NCI-H2196 (cell line): ENCODE data around the gene PDP2.
"Not testable (repeated sequence)": the region's sequence is repeated elsewhere in the genome, so short reads cannot be mapped to it uniquely, and the experiment has no call there.

ENCODE experiments used
- DNase-seq: peaks from one replicate; lab custom pipeline; 2025; ENCODE audit not compliant: unreplicated experiment; lab: John Stamatoyannopoulos, UW

The PDP2 gene

DNA sequence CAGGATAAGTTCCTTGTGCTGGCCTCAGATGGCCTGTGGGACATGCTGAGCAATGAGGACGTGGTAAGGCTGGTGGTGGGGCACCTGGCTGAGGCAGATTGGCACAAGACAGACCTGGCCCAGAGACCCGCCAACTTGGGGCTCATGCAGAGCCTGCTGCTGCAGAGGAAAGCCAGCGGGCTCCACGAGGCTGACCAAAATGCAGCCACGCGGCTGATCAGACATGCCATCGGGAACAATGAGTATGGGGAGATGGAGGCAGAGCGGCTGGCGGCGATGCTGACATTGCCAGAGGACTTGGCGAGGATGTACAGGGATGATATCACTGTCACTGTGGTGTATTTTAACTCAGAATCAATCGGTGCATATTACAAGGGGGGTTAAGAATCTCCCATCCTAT is 5.2 kb downstream of the PDP2 start:
- no peak for DNase-seq

DNA sequence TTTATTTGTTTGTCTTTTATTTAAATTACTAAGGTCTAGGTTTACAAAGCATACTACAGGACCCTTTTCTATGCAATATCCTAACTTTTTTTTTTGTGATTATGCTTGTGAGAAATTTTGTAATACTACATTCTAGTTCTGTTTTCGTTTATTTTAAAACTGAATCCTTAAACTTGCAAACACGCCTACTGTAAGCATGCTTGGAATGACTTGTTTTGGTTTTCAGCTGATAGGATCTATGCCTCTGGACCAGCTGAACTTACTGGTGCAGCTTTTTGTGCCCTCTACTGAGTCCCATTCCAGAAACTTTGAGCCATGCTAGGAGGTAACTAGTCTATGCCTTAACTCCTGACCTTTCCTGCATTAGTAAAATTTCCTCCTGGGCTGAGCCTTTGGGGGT is 6.0 kb downstream of the PDP2 start:
- no peak for DNase-seq

DNA sequence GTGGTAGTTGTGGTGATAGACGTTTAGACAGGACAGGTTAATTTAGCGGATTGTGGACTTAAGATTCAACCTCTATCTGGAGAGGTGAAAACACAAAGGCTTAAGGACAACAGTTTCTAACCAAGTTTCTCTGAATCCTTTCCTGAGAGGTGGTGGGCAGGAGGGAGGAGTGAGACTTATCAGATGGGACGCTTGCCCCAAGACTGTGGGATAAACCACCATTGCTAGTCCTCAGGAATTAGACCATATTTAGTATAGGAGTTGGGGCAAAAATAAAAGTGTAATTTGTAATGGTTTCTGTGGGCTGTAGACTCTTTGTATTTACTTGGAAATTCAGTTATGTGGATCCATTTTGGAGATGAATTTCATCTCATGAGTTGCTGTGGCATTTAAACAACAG is 6.6 kb downstream of the PDP2 start:
- DNase-seq, result no peak

DNA sequence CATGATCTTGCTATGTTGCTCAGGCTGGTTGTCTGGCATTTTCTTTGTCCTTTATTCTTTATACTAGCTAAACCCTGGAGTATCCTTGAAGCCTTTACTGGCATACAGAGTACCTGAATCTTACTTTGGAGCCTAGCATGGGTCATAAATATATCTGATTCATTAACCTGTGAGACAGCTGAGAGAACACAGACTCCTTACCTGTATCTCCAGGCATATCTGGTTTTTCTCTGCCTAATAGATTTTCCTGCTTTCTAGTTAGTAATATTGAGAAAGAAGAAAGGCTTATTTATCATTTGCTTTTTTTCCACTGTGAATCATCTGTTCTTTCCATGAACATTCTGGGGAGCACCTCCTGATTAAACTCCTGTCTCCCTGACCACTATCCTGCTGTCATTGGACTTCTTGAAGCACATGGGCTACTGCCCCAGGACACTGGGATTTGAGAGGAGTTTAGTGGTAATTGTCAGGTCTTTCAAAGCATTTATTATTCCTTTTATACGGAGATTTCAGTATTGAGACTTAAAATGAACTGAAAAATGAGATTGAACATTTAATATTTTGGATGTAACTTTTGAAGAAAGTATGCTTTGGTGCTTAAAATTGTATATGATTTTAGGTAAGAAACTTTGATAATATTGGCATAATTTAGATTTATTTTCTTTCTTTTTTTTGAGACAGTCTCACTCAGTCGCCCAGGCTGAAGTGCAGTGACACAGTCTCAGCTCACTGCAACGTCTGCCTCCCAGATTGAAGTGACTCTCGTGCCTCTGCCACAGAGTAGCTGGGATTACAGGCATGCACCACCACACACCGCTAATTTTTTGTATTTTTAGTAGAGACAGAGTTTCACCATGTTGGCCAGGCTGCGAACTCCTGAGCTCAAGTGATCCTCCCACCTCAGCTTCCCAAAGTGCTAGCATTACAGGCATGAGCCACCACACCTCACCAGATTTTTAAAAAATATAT is 8.6 kb downstream of the PDP2 start:
- DNase-seq, result no peak

DNA sequence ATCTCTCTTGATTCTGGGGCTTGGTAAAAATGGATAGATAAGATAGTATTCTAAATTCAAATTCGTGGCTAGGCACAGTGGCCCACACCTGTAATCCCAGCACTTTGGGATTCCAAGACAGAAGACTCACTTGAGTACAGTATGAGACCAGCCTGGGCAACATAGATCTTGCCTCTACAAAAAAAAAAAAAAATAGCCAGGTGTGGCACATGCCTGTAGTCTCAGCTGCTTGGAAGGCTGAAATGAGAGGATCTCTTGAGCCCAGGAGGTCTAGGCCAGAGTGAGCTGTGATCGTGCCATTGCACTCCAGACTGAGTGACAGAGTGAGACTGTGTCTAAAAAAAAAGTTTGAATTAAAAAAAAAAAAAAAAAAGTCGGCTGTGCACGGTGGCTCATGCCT is 9.3 kb downstream of the PDP2 start:
- DNase-seq, result no peak

DNA sequence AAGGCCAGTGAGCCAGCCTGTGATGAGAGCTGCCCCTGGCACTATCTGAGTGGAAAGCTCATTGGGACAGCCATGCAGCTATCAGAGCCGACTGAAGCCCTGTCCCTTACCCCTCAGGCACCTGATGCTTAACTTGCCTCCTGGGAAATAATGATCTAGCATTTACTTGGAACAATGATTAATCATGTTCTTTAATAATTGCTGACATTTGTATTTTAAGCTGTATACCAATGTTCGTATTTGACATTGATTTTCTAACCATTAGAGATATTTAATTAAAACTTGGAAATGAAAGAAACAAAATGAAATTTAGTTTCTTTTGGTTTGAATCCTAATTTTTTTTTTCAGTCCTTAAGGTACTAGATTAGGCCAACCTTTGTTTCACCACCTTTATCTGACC is 10.5 kb downstream of the PDP2 start:
- DNase-seq, result no peak

DNA sequence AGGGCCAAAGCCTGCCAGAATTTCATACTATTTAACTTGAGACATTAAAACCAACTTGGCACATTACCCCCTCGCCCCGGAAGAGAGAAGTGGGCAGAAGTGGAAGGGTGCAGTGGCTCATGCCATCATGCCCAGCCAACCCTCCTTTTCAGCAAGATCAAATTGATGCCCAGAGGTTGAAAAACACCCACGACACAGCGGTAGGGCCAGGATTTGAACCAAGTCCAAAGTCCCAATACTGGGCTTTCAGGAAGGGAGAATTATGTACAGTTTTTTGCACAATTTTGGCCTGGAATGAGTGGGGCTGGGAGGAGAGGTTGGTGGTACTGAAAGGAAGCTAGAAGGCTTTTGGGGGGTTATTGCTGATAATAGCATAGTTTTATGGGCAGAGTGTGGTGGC is 11.0 kb downstream of the PDP2 start:
- DNase-seq, result no peak

DNA sequence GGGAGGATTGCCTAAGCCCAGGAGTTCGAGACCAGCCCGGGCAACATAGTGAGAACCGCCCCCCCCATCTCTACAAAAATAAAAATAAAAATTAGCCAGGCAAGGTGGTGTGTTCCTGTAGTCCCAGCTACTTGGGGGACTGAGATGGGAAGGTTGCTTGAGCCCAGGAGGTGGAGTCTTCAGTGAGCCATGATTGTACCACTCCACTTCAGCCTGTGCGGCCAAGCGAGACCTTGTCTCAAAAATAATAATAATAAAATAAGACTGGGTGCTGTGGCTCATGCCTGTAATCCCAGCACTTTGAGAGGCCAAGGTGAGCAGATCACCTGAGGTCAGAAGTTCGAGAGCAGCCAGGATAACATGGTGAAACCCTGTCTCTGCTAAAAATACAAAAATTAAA is 11.5 kb downstream of the PDP2 start:
- DNase-seq, result no peak

DNA sequence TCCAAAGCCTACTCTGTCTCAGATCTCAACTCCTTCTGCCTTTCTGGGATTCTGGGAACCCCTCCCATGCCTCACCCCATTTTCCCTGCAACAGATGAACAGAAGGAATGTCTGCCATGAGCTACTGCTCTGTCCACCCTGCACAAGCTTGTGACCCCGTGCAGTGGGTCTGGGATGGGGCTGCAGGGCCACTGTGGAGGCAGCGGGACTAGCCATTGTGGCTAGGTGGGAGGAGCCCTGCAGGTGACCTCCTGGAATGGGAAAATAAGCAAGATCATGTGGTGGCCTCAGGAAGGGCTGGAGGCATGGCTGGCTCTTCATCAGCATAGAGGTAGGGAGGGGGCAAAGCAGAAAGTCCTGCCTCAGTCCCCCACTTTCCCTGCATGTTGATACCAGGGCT is 13.7 kb downstream of the PDP2 start:
- DNase-seq, result no peak

DNA sequence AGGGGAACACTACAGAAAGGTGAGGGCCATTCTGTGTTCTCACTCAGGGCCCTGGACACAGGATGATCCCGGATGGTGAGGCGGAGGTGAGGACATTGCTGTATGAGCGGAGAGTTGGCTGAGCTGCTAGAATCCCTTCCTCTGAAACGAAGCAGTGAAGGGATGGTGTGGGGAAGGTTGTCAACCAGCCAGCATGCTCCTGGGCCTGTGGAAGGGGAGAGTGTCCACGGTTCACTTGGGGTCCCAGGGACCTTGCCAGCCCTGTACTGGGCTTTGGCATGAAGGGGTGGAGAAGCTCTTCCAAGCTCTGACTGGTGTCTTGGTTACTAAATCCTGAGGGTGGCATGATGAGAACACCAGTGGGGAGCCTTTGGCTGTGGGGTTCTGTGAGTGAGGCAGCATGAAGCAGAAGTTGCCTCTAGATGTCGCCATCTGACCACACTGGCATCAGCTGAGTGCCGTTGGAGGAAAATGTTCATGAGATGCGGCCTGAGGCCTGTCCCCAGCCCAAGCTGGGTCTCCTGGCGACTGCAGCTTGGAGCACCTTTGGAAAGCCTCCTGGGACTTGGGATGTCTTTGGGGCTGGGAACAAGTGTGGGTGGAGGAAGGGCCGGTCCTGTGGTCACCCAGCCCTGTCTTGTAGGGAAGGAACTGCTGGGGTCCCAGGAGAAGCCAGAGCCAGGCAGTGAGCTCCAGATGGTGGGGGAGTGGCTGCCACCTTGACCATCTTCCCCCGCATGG is 14.8 kb downstream of the PDP2 start:
- peak; percentile 62 for DNase-seq

DNA sequence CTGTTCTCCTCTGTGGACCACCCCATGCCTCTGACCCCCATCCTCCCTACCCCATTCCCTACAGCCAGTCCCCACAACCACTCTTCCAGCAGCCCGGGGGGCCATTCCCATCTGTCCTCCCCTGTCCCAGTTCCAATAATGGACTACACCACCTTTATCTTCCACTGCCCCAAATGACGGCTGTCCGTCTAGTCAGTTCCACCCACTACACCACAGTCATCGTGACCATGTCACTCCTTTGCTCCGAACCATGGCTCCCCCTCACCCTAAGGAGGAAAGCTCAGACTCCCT is 15.3 kb downstream of the PDP2 start:
- no peak for DNase-seq

DNA sequence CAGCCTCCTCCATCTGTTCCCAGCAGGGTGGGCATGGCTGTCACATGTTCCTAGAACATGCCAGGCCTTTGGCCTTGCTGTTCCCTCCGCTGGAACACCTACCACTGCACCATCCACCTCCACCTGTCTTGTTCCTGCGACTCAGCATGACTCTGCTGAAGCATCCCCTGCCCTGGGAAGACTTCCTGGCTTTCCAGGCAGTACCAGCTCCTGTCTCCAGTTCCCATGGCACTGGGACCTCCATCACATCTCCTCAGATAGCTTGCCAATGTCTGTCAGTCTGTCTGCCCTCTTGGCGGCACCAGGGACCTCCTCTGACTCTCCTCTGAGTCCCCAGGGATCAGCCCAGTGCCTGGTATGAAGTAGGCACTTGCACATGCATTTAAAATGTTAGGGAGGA is 15.7 kb downstream of the PDP2 start:
- DNase-seq, result no peak

DNA sequence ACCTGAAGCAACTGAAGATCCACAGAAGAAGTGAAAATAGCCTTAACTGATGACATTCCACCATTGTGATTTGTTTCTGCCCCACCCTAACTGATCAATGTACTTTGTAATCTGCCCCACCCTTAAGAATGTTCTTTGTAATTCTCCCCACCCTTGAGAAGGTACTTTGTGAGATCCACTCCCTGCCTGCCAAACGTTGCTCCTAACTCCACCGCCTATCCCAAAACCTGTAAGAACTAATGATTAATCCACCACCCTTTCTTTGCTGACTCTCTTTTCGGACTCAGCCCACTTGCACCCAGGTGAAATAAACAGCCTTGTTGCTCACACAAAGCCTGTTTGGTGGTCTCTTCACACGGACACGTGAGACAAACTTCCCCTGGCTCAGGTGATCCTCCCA is 16.4 kb downstream of the PDP2 start:
- not testable (repeated sequence) for DNase-seq

DNA sequence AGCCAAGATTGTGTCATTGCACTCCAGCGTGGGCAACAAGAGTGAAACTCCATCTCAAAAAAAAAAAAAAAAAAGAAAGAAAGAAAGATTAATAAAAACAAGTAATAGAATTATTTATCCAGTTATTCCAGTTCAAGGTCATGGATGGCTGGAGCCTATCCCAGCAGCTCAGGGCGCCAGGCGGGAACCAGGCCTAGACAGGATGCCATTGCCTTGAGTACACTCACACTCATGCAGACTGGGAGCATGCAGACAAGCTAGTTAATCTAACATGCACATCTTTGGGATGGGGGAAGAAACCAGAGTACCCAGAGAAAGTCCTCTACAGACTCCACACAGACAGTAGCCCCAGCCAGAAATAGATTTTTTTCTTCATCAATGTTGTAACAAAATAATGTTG is 17.9 kb downstream of the PDP2 start:
- no peak for DNase-seq

DNA sequence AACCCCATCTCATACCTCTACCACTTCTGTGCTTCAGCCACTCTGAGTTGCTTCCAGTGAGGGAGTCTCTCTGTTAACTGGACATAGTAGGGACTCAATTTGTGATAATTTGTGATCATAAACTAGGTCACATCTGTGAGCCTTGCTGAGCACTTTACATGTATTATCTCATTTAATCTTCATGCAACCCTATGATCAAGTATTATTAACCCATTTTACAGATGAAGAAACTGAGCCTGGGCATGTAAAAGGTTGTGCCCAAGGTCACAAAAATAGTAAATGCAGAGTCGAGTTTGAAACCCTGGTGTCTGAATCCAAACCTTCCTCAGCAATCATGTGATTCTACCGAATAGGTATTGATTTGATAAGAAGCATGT is 18.6 kb downstream of the PDP2 start:
- DNase-seq, result no peak

DNA sequence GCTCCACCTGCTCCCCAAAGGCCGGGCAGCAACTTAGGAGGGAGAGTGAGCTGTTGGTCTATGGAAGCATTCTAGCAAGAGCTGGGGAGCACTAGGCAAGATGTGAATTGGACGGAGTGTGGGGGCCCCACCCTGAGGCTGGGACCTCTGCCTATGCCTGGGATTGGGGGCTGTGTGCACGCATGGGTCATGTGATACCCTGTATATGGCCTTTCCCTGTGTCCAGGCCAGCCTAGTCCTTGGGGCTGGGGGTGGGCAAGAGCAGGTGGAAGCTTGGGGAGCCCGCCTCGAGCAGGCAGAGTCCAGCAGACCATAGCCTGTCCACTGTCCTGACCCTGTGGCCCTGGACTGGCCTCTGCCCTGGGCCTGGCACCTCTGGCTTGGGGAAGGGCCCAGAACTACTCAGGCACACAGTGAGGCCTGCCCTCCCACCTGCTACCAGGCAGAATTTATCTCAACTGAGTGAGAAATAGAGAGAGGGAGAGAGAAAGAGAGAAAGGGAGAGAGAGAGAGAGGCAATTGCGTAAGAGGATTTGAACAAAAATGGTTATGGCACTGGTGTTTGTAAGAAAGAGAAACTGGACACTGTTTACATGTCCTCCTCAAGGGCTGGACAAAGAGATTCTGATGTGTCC is 19.1 kb downstream of the PDP2 start:
- peak; percentile 56 for DNase-seq

DNA sequence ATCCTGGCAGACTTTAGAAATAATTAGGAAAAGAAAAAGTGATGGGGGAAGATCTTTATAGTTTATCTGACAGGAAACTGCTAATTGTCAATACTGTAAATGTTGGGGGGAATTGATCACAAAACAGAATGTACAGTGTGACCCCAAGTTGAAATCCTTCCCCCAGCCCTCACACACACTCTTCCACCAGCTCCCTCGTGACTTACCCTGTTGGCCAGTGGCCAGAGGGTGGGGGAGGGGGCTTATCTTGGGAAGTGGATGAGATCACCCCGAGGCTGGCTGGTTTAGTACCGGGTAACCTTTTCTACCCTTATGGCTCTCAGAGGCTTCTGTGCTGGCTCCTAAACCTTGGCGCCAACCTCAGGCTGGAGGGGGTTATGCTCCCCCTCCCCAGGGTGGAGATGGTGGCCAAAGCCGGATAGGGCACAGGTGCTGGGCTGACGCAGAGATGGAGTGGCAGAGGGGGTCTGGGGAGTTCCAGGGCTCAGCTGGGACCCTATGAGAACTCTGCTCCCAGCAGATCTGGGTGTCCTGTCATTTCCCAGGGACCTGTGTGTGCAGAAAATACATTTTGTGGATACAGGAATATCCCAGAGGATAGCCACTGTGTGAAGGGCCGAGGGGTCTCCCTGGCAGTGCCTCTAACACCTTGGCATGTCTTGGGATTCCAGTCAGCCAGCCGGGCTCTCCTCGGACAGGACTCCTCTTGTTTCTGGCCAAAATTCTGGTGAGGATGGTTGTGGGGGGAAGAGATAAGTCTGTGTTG is 19.8 kb downstream of the PDP2 start:
- peak; percentile 78 for DNase-seq

DNA sequence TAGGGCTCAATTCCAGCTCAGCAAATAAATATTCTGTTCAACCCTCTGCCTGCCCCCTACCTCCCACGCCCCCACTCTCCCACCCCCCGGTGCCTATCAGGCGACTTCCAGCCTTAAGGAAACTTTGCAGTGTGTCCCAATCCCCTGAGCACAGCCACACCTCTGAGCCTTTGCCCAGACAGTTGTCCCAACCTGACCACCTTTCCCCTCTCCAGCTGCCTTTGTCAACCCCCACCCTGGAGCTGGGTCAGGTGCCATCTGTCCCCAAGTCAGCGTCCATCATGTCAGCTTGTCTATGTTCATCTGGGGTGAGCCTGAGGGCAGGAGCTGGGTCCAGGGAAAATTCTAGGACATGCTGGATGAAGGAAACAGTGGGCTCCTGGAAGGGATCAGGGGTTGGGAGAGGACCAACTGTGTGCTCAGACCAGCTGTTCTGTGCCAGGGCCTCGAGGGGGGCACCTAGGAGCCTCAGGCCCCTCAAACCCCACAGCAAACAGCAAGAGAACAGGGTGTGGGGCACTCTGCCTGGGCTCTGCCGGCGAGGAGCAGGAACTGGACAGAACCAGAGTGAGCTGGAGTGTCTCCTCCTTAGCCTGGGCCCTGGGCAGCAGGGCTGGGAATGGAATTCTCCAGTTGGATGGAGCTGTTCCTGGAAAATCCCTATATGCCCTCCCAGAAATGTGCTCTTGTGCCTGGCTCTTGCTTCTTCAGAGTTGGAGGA is 20.6 kb downstream of the PDP2 start:
- DNase-seq, result no peak

DNA sequence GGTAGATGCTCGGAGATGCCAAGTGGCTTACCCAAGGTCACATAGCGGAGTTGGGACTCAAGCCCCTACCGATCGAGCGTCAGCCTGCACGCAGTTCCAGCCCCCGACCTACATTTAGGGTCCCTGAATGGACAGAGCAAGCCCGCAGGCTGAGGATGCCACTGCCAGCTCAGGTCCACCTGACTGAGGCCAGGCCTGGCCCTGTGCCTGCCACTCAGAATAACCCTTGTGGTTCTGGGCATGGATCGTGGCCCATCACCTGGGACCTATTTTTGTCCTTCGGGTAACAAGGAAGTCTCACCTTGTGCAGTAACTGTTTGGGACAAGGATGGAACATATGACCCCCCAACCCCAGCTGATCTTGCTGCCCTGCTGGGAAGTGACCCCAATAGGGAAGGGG is 21.3 kb downstream of the PDP2 start:
- no peak for DNase-seq

DNA sequence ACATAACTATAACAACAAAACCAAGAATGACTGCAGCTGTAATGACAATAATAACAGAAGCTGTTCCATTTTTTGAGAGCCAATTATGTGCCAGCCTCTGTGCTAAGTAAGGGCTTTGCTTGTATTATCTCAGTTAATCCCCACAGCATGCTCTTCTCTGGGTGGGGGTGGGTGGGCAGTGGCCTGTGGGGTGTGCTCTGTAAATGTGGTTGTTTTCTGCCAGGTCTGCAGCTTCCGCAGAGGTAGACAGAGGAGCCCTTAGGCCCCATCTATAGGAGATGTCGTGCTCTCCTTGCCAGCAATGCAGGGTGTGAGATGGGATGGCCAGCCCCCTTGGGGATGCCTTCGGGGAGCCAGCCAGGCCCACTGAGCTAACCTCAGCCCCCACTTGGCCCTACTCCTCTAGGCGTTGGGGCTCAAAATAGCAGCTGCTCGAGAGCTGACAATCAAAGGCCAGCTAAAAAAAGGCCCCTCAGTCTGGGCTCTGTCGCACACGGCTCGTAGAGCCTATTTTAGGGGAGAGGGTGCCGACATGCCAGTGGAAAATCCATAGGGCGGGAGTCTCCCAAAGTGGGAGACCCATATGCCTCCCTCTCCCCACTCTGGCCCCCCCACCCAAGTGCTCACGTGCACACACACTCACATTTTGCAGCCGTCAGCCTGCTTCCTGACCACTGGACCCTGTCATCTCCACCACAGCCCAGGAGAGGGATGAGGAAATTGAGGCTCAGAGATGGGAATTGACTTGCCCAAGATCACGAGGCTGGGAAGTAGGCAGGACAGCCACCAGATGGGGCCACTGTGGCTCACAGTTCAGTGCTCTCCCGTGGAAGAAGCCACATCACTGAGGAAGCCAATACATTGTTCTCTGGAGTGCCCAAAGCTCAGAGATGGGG is 22.6 kb downstream of the PDP2 start:
- DNase-seq, result no peak
